ENCODE results near the gene DHODH.

GRCh38 chr16:72013888-72014581 is 5.5 kb downstream of the DHODH start:
- no peak for TF ChIP-seq CTCF (IDR thresholded peaks at IDR 0.05)
- no peak for TF ChIP-seq EP300 (IDR thresholded peaks at IDR 0.05; ENCODE audit: low read depth)

Data from transverse colon (tissue), 3 donors.